ENCODE measurements around the gene MYBPC2.

Gene MYBPC2

GRCh38 chr19:50410109-50410508 is 22.6 kb upstream of the MYBPC2 start:
- DNase-seq = no peak

GRCh38 chr19:50412419-50412818 is 20.3 kb upstream of the MYBPC2 start:
- DNase-seq = no peak

- no peak for DNase-seq
Observed at GRCh38 chr19:50413096-50413495, 19.6 kb upstream of the MYBPC2 start.

GRCh38 chr19:50413531-50413930 is 19.2 kb upstream of the MYBPC2 start:
- no peak for DNase-seq

DNA sequence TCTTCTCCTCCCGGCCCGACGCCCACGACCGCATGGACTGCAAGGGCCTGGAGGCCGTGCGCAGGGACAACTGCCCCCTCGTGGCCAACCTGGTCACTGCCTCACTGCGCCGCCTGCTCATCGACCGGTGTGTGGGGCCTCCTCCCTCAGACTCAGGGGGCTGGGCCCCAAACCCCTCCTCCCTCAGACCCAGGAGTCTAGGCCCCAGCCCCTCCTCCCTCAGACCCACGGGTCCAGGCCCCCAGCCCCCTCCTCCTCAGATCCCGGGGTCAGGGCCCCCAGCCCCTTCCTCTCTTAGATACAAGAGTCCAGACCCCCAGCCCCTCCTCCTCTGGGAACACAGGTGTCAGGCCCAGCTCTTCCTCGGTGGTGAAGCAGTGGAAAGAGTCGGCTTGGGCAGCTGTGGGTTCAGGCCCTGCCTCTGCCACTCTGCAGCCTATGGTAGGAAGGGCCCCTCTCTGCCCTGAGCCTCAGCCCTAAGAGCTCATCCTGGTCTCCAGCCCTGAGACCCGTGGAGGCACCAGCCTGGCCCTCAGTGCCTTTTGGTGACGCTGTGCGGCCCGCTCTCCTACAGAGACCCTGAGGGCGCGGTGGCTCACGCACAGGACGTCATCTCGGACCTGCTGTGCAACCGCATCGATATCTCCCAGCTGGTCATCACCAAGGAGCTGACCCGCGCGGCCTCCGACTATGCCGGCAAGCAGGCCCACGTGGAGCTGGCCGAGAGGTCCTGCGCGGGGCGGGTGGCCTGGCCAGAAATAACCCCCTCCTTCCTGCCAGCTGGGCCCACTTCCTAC is 17.6 kb upstream of the MYBPC2 start:
- no peak for DNase-seq

GRCh38 chr19:50415661-50416033 is 17.0 kb upstream of the MYBPC2 start:
- no peak for DNase-seq

GRCh38 chr19:50416034-50416977 is 16.4 kb upstream of the MYBPC2 start:
- no peak for DNase-seq

GRCh38 chr19:50417111-50418081 is 15.3 kb upstream of the MYBPC2 start:
- no peak for DNase-seq

- DNase-seq = no peak
Observed at GRCh38 chr19:50418176-50419021, 14.3 kb upstream of the MYBPC2 start, which contains the start of gene SPIB. Gene SPIB, plus strand, starts transcription at chr19:50418938. Its CDS starts 25 bp downstream, at chr19:50418963.

DNA sequence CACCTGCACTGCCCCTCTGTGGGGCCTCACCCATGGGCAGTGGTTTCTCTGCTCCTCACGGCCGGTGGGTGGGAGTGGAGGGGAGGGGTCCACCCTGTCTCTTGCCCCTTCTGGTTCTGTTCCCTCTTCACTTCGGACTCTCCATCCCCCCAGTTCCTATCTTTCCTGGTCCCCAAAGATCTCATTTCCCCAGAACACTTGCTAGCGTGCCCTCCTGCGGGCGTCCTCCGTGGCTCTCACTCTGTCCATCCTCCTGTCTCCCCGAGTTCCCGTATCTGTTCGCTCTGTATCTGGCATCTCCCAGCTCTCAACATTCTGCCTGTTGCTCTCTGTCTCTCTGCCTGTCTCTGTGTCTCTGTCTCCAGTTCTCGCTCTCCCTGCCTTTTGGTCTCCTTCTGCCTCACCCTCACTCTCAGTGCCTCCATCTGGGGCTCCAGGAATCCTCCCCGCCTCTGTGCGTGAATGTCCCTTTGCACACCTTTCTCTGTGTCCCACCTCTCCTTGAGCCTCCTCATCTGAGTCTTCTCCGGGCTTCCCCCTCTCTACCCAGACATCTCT is 13.6 kb upstream of the MYBPC2 start:
- DNase-seq = no peak

GRCh38 chr19:50419580-50420035 is 13.1 kb upstream of the MYBPC2 start:
- DNase-seq = no peak

DNA sequence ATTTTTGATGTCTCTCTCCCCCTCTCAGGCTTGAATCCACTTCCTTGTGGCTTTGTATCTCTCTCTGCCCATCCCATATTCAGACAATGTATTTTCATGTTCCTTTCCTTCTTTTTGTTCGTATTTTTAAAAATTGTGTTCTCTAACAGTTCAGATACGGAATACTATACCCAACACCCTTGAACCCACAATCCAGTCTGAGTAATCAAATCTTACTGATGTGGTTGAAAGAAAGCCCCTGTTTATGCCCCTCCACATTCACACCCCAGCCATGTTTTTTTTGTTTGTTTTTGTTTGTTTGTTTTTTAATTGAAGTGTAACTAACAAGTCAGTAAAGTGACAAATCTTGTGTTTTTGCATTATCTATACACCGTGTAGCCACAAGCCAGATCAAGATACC is 12.6 kb upstream of the MYBPC2 start:
- no peak for DNase-seq

- DNase-seq = no peak
Observed at GRCh38 chr19:50420808-50421207, 11.9 kb upstream of the MYBPC2 start.

GRCh38 chr19:50422397-50423278 is 10.1 kb upstream of the MYBPC2 start:
- DNase-seq = no peak

- DNase-seq = no peak
Observed at GRCh38 chr19:50423279-50424113, 9.2 kb upstream of the MYBPC2 start.

GRCh38 chr19:50425581-50425980 is 7.1 kb upstream of the MYBPC2 start:
- DNase-seq = no peak

DNA sequence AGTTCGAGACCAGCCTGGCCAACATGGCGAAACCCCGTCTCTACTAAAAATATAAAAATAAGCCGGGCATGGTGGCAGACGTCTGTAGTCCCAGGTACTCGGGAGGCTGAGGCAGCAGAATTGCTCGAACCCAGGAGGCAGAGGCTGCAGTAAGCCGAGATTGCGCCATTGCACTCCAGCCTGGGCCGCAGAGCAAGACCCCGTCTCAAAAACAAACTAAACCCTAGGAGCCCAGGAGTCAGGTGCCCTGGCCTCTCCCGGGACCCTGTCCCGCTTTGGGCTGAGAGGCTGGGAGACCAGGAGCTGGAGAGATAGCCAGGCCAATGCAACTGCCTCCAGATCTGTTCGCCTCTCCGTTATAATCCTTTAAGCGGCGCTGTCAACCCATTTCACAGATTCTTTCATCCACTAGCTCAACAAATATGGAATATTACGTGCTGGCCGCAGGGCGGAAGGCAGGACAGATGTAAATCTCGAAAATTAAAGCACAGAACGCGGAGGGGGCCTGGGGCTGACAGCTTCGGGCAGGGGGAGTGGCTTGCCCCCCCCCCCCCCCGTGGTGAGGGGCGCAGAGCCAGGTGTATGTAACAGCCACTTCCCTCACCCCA is 5.3 kb upstream of the MYBPC2 start:
- DNase-seq = no peak

DNA sequence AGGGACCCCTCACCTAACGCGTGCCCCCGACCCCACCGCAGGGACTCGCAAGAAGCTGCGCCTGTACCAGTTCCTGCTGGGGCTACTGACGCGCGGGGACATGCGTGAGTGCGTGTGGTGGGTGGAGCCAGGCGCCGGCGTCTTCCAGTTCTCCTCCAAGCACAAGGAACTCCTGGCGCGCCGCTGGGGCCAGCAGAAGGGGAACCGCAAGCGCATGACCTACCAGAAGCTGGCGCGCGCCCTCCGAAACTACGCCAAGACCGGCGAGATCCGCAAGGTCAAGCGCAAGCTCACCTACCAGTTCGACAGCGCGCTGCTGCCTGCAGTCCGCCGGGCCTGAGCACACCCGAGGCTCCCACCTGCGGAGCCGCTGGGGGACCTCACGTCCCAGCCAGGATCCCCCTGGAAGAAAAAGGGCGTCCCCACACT is 4.7 kb upstream of the MYBPC2 start:
- DNase-seq = no peak

Data from KG1 (cell line).